ENCODE results near the gene THOC6.

The THOC6 gene

GRCh38 chr16:3017794-3018506 lies 5.9 kb upstream of the THOC6 start, which contains the start of gene CLDN6:
TSS of gene CLDN6 (minus strand) at chr16:3018183. CDS start at chr16:3016021, 2,162 bp downstream.
- DNase-seq: peak; percentile 79

GRCh38 chr16:3019594-3020246 lies 4.1 kb upstream of the THOC6 start:
- no peak for DNase-seq

GRCh38 chr16:3020247-3020603 lies 3.6 kb upstream of the THOC6 start, which contains the start of gene TNFRSF12A:
TSS of gene TNFRSF12A (plus strand) at chr16:3020368. CDS start at chr16:3020398, 30 bp downstream.
- DNase-seq: peak; percentile 93

GRCh38 chr16:3020604-3021448 lies 3.0 kb upstream of the THOC6 start:
- peak; percentile 68 for DNase-seq

GRCh38 chr16:3021449-3022207 lies 2.2 kb upstream of the THOC6 start:
- peak; percentile 93 for DNase-seq

GRCh38 chr16:3022208-3022683 lies 1.6 kb upstream of the THOC6 start:
- peak; percentile 86 for DNase-seq

- DNase-seq: no peak
These were observed 986 bp upstream of the THOC6 start for GRCh38 chr16:3022684-3023414.

- DNase-seq: peak; percentile 59
These were observed 493 bp upstream of the THOC6 start for GRCh38 chr16:3023415-3023668.

- DNase-seq: no peak
These were observed 1.5 kb downstream of the THOC6 start for GRCh38 chr16:3025032-3026002.

- DNase-seq: no peak
These were observed 2.2 kb downstream of the THOC6 start for GRCh38 chr16:3026003-3026378.

- DNase-seq: no peak
These were observed 3.0 kb downstream of the THOC6 start for GRCh38 chr16:3026609-3027488.

GRCh38 chr16:3027489-3027795 lies 3.6 kb downstream of the THOC6 start:
- no peak for DNase-seq

GRCh38 chr16:3027983-3028715 lies 4.3 kb downstream of the THOC6 start:
- DNase-seq: peak; percentile 92

- no peak for DNase-seq
These were observed 5.0 kb downstream of the THOC6 start for GRCh38 chr16:3028716-3029319.

- peak; percentile 58 for DNase-seq
These were observed 5.8 kb downstream of the THOC6 start for GRCh38 chr16:3029491-3030221.

- no peak for DNase-seq
These were observed 6.7 kb downstream of the THOC6 start for GRCh38 chr16:3030222-3031212.

- DNase-seq: no peak
These were observed 8.8 kb downstream of the THOC6 start for GRCh38 chr16:3032624-3033023.
